22Rv1 (cell line): ENCODE measurements around the gene STPG4.

ENCODE experiments used
- H3K27ac ChIP-seq: fragments of 450-650 bp; 2 replicates; pipeline ENCODE4 v1.5.1; 2017
- CTCF ChIP-seq: fragments of 450-650 bp; IDR thresholded peaks from 2 replicates; pipeline ENCODE4 v1.5.1; 2017; ENCODE audit warnings: mild to moderate bottlenecking
- ZFX ChIP-seq: fragments of 450-650 bp; IDR thresholded peaks from 2 replicates; pipeline ENCODE4 v1.6.1; 2017; ENCODE audit warnings: antibody characterized with exemption, borderline replicate concordance

Gene STPG4

DNA sequence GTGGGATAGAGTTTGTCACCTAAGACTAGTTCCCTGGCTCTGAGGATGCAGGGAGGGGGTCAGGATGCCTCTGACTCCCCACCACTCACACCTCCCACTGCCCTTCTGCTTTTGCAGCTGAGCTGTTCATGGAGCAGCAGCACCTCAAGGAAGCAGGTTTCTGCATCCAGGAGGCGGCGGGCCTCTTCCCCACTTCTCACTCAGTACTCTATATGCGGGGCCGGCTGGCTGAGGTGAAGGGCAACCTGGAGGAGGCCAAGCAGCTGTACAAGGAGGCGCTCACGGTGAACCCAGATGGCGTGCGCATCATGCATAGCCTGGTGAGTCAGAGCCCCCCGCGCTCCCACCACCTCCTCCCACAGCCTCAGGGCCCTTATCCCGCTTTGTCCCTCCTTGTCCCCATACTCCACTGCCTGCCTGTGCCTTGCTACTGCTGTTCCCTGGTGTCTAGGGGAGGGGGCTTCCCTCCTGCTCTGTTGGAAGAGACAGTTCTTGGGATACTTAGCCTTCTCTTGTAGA lies 94.4 kb downstream of the STPG4 start:
- H3K27ac ChIP-seq: no peak overlapping the region
- TF ChIP-seq ZFX (no peak), CTCF (no peak)

GRCh38 chr2:47058003-47058931 lies 96.8 kb downstream of the STPG4 start:
- TF ChIP-seq CTCF (no peak), ZFX (no peak)
- H3K27ac ChIP-seq: no peak overlapping the region

GRCh38 chr2:47057687-47058002 lies 97.5 kb downstream of the STPG4 start:
- no peak overlapping the region for H3K27ac ChIP-seq

DNA sequence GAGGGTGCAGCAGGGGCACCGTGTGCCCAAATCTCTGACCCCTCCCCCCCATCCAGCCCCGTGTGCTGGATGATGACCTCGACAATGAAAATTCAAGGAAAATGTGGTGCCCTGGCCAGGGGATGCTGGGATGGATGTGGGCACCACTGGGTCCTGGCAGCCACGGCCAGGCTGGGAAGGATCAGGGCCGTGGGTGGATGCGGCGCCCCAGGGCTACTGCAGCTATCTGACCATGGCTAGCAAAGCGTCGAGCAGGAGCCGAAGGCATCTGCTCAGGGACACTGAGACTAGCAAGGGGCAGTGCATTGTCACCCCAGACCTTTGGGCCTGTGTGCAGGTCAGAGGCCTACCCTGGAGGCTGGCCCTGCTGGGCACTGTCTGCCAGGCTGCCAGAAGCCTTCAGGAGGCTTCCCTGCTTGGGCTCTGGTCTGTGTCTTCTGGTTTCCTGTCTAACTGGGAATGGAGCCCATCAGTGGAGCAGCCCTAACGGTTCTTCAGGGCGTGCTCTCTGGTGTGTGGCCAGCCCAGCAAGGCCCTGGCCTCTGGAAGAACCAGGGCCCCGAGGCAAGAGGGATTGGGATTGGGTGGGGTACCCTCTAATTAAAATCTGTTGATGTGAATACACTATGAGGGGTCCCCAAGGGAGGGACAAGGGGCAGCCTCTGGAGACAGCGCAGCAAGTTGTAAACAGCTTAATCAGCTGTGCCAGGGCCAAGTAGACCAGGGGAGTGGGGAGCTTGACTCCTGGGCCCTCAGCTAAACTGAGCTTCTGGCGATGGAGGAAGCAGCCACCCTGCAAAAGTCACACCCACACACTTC lies 98.0 kb downstream of the STPG4 start:
- no peak overlapping the region for H3K27ac ChIP-seq
- no peak for TF ChIP-seq CTCF
- TF ChIP-seq ZFX: no peak

More at GRCh38 chr2:47057687-47058002, 97.5 kb downstream of the STPG4 start:
- no peak for TF ChIP-seq ZFX
- TF ChIP-seq CTCF: no peak

DNA sequence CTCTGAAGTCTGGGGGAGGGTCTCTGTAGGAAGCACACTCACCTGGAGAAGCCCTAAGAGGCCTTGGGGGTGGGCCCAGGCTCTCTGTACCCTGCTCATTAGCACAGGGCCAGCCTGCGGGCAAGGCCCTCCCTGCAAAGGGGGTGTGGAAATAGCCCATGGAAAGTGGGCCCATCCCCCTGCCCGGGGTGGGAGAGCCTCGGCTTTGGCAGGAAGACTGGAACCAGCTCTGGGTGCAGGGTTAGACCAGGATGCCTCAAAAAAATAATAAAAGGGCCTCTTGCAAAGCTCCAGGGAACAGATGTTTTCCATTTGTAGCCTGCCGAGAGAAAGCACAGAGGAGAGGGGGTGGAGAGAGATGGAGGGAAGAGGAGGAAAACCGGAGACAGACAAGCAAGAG lies 98.7 kb downstream of the STPG4 start:
- TF ChIP-seq CTCF: no peak
- TF ChIP-seq ZFX: no peak
- H3K27ac ChIP-seq: no peak overlapping the region

DNA sequence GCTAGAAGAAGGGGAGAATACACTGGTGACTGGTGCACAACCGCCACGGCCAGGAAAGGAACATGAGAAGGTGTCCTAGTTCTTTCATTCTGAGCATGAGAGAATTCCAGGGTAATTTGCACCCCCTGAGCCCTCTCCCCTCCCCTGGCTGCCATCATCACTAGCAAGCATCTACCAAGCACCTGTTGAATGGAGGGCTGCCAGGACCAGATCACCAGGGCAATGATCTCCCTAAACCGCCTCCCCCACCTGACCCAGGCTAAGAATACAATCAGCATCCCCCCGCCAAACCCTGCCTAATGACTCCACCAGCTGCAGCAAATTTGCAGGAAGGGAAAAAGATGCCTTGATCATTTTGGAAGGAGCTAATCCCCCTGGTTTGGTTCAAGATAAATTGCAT lies 100.2 kb downstream of the STPG4 start:
- no peak for TF ChIP-seq ZFX
- no peak for TF ChIP-seq CTCF
- no peak overlapping the region for H3K27ac ChIP-seq
